Measurements from ENCODE around the gene ASTN1. TPM values are rescaled to one million over a fixed set of nuclear protein-coding genes. Genes with fewer than 3 reads are reported as not detected.

Gene ASTN1
- total and polyA plus RNA-seq, 2 of the 4 experiments (the other 2 are of a cell fraction): under 0.01 to 0.07 TPM

DNA sequence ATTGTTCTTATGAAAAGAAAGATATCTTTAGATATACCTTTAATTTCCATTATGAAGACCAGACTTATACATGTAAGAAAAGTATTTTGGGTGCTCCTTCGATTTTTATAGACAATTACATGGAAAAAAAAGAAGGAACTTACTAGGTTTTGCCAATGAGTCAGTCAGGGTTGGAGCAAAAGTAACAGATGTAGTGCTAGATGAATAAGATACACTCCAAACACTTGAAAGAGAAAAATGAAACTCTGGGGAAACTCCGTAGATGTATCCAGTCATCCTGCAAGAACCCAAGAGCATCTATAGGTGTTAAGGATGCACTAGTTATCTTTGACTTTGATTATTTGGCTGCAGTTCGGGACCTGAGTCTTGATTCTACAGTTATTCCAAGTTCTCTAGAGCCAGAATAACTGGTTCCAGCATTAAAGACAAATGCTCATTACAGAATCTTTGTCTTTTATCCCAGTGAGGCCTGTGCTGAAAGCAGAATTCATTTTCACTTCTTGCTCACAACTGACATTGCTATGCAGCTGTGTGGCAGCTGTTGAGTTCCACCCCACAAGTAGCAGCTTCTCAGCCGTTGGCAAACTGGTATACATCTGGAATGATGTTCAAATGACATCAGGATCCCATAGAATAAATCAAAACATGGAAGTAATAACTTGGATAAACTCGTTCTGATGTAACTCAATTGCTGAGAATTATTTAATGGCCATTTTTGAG, 326.1 kb downstream of the ASTN1 start:
- Histone ChIP-seq H3K4me3 (ENCODE audit: insufficient read depth, low read depth, low read length) (no peak overlapping the region), H3K18ac (ENCODE audit: low read depth, low read length) (no peak overlapping the region), H3K4me1 (ENCODE audit: control insufficient read depth, insufficient read depth, low read length) (no peaks in the 10 kb centered on the region), H3K56ac (ENCODE audit: extremely low read depth, insufficient read depth, low read length) (no peak overlapping the region), H3K4ac (ENCODE audit: low read depth, low read length) (no peak overlapping the region), H2BK5ac (ENCODE audit: low read depth, low read length, poor library complexity, severe bottlenecking) (no peak overlapping the region), H3K27ac (ENCODE audit: insufficient read depth, low read length) (no peak overlapping the region), H2BK20ac (ENCODE audit: low read depth, low read length) (no peak overlapping the region), H3K9me1 (ENCODE audit: insufficient read depth, low read length) (no peaks in the 10 kb centered on the region), H3K9ac (ENCODE audit: low read depth, low read length) (no peak overlapping the region), H4K8ac (ENCODE audit: low read depth in 2 of 2, low read length in 2 of 2) (no peak overlapping the region), H3K9me3 (ENCODE audit: control insufficient read depth, insufficient read depth, low read length) (no peaks in the 10 kb centered on the region), H2AK9ac (replicated peaks; ENCODE audit: low read depth, low read length, poor library complexity) (no peak overlapping the region), H2AK5ac (ENCODE audit: low read depth, low read length) (no peak overlapping the region), H4K20me1 (ENCODE audit: insufficient read depth, low read length) (no peaks in the 10 kb centered on the region), H3K36me3 (ENCODE audit: control insufficient read depth, insufficient read depth, low read length) (no peaks in the 10 kb centered on the region), H3K23ac (ENCODE audit: low read depth, low read length) (no peak overlapping the region), H2AFZ (replicated peaks; ENCODE audit: low read length, poor library complexity) (no peak overlapping the region), H2BK15ac (ENCODE audit: low read depth, low read length) (no peak overlapping the region), H4K5ac (ENCODE audit: low read depth, low read length) (no peak overlapping the region), H3K27me3 (ENCODE audit: control insufficient read depth, insufficient read depth, low read length) (no peaks in the 10 kb centered on the region), H3K14ac (replicated peaks; ENCODE audit: low read depth, low read length) (no peak overlapping the region), H4K91ac (ENCODE audit: insufficient read depth, low read depth, low read length) (no peak overlapping the region), H3K4me2 (ENCODE audit: low read depth, low read length) (no peak overlapping the region), H2BK120ac (ENCODE audit: low read depth, low read length) (no peak overlapping the region), H3K79me1 (ENCODE audit: low read depth in 1 of 2, low read length in 2 of 2) (no peaks in the 10 kb centered on the region)
- in situ Hi-C loops (cut with MboI; ENCODE audit: low sequenced_read_pairs) (no loop called here), intact Hi-C loops (cut with micrococcal nuclease) (no loop called here), dilution Hi-C loops (cut with HindIII; ENCODE audit: low sequenced_read_pairs, unreplicated experiment) (no loop called here)
- DNase-seq (no peak), ATAC-seq (ENCODE audit: low read depth) (no peak)
- BruUV-seq (replicated peaks): no TSS peak
- ChIA-PET POLR2A (ENCODE audit: unreplicated experiment) (no interaction called here), CTCF (no interaction called here)
- TF ChIP-seq, protein P1, sequence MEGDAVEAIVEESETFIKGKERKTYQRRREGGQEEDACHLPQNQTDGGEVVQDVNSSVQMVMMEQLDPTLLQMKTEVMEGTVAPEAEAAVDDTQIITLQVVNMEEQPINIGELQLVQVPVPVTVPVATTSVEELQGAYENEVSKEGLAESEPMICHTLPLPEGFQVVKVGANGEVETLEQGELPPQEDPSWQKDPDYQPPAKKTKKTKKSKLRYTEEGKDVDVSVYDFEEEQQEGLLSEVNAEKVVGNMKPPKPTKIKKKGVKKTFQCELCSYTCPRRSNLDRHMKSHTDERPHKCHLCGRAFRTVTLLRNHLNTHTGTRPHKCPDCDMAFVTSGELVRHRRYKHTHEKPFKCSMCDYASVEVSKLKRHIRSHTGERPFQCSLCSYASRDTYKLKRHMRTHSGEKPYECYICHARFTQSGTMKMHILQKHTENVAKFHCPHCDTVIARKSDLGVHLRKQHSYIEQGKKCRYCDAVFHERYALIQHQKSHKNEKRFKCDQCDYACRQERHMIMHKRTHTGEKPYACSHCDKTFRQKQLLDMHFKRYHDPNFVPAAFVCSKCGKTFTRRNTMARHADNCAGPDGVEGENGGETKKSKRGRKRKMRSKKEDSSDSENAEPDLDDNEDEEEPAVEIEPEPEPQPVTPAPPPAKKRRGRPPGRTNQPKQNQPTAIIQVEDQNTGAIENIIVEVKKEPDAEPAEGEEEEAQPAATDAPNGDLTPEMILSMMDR (conservative IDR thresholded peaks at IDR 0.05; ENCODE audit: low read depth, low read length): no peak
- TF ChIP-seq POLR2A (IDR thresholded peaks at IDR 0.05; ENCODE audit: low read depth, low read length) (no peak), SMC3 (IDR thresholded peaks at IDR 0.05; ENCODE audit: low read depth, low read length) (no peak), CHD1 (IDR thresholded peaks at IDR 0.05; ENCODE audit: low read depth, low read length) (no peak), CEBPB (IDR thresholded peaks at IDR 0.05; ENCODE audit: low read depth, low read length) (no peak), FOS (IDR thresholded peaks at IDR 0.05; ENCODE audit: low read depth, low read length) (no peak), RCOR1 (IDR thresholded peaks at IDR 0.05; ENCODE audit: insufficient replicate concordance, low read length) (no peak)
- TF ChIP-seq, protein P2, sequence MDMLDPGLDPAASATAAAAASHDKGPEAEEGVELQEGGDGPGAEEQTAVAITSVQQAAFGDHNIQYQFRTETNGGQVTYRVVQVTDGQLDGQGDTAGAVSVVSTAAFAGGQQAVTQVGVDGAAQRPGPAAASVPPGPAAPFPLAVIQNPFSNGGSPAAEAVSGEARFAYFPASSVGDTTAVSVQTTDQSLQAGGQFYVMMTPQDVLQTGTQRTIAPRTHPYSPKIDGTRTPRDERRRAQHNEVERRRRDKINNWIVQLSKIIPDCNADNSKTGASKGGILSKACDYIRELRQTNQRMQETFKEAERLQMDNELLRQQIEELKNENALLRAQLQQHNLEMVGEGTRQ (IDR thresholded peaks at IDR 0.05; ENCODE audit: low read depth, low read length): no peak
- TF ChIP-seq, protein P3, sequence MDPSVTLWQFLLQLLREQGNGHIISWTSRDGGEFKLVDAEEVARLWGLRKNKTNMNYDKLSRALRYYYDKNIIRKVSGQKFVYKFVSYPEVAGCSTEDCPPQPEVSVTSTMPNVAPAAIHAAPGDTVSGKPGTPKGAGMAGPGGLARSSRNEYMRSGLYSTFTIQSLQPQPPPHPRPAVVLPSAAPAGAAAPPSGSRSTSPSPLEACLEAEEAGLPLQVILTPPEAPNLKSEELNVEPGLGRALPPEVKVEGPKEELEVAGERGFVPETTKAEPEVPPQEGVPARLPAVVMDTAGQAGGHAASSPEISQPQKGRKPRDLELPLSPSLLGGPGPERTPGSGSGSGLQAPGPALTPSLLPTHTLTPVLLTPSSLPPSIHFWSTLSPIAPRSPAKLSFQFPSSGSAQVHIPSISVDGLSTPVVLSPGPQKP (IDR thresholded peaks at IDR 0.05; ENCODE audit: borderline replicate concordance, low read depth, low read length): no peak
- WGBS, 2 experiments (ENCODE audit: extremely low coverage in 2 of 2, insufficient read length in 1 of 2): 40% methylated on average over 1 of the region's 5 CpGs; no CpG with 5 or more reads in 1 of the 2 experiments

Data from IMR-90 (cell line).